ENCODE measurements around the gene OSBPL8.

DNA sequence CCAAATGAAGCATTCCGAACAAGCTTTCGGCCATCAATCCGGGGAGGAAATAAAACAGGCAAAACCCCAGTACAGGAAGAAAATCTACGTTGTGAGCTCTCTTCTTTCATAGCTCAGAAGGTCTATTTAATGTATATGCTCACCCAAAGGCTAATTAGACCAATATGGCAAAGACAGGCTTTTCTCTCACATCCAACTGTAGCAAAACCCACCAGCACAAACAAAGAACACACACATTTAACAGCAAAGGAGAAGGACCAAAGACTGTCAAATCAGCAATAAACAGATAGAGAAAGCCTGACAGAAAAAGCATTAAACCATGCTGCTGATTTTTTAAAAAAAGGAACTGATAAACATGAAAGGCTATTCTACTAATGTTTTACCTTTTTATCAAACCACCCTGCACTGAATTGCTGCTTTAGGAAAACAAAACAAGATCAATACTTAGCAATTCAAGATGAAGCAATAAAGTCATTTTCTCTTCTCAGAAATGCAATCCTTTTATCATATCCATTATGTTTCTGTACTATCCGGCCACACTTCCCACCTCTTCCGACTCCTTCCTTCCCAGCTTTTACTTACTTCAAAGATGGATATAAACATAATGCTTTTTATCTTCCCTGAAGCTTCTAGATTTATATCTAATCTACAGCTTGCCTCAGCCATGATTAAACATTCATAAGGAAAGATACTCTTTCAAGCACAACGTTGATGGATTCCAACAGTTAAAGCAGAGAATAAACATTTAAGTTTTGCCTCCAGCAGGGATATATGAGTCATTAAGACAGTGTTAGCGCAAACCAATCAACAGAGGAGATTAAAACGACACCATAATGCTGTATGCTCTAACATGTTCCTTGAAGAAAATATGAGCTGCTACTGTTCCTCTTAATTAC is 136.8 kb downstream of the OSBPL8 start:
- TF ChIP-seq, protein P1, sequence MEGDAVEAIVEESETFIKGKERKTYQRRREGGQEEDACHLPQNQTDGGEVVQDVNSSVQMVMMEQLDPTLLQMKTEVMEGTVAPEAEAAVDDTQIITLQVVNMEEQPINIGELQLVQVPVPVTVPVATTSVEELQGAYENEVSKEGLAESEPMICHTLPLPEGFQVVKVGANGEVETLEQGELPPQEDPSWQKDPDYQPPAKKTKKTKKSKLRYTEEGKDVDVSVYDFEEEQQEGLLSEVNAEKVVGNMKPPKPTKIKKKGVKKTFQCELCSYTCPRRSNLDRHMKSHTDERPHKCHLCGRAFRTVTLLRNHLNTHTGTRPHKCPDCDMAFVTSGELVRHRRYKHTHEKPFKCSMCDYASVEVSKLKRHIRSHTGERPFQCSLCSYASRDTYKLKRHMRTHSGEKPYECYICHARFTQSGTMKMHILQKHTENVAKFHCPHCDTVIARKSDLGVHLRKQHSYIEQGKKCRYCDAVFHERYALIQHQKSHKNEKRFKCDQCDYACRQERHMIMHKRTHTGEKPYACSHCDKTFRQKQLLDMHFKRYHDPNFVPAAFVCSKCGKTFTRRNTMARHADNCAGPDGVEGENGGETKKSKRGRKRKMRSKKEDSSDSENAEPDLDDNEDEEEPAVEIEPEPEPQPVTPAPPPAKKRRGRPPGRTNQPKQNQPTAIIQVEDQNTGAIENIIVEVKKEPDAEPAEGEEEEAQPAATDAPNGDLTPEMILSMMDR (IDR thresholded peaks at IDR 0.05 in 2 of 3, conservative IDR thresholded peaks at IDR 0.05 in 1 of 3; ENCODE audit: control insufficient read depth in 2 of 3, extremely low read depth in 1 of 3, insufficient read depth in 1 of 3, low read depth in 3 of 3, low read length in 3 of 3) = no peak
- TF ChIP-seq SP1 (IDR thresholded peaks at IDR 0.05; ENCODE audit: low read depth, low read length) (no peak), PBX3 (IDR thresholded peaks at IDR 0.05; ENCODE audit: insufficient replicate concordance, low read depth, low read length) (no peak), ESRRA (IDR thresholded peaks at IDR 0.05; ENCODE audit: low read length) (no peak), MEF2A (IDR thresholded peaks at IDR 0.05; ENCODE audit: insufficient read depth, low read depth, low read length) (no peak), EP300 (IDR thresholded peaks at IDR 0.05; ENCODE audit: borderline replicate concordance in 1 of 2, control insufficient read depth in 1 of 2, low read depth in 2 of 2, low read length in 2 of 2) (no peak), CREM (IDR thresholded peaks at IDR 0.05; ENCODE audit: low read depth) (no peak), WRNIP1 (IDR thresholded peaks at IDR 0.05; ENCODE audit: borderline replicate concordance, low read depth, low read length) (no peak), ASH2L (IDR thresholded peaks at IDR 0.05; ENCODE audit: borderline replicate concordance, low read depth) (no peak), ZZZ3 (IDR thresholded peaks at IDR 0.05; ENCODE audit: control insufficient read depth, insufficient read length, low read depth) (no peak), POLR2A (IDR thresholded peaks at IDR 0.05; ENCODE audit: low read depth, low read length) (no peak)
- TF ChIP-seq, protein P2, sequence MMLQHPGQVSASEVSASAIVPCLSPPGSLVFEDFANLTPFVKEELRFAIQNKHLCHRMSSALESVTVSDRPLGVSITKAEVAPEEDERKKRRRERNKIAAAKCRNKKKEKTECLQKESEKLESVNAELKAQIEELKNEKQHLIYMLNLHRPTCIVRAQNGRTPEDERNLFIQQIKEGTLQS (IDR thresholded peaks at IDR 0.05; ENCODE audit: borderline replicate concordance, extremely low read depth, low read depth, low read length) = no peak
- TF ChIP-seq, protein P3, sequence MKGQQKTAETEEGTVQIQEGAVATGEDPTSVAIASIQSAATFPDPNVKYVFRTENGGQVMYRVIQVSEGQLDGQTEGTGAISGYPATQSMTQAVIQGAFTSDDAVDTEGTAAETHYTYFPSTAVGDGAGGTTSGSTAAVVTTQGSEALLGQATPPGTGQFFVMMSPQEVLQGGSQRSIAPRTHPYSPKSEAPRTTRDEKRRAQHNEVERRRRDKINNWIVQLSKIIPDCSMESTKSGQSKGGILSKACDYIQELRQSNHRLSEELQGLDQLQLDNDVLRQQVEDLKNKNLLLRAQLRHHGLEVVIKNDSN (IDR thresholded peaks at IDR 0.05; ENCODE audit: borderline replicate concordance, extremely low read length, insufficient read depth, low read depth, low read length) = no peak

Data from GM12878 (cell line).